Mucosa of descending colon (tissue), 3 donors: ENCODE data around the gene DNAH8. TPM values are rescaled to one million over a fixed set of nuclear protein-coding genes. Genes with fewer than 3 reads are reported as not detected.

ENCODE experiments used
- ATAC-seq: fragments of 200-7000 bp; cut with Tn5 transposase; one replicate; pipeline ENCODE4 v1.9.1; 2020; ENCODE audit warnings: mild to moderate bottlenecking, moderate library complexity
- DNase-seq, 3 donors: peaks; one replicate each; pipeline ENCODE4 v3.0.0-alpha.2; 2020
- H3K36me3 ChIP-seq: fragments of 200-600 bp; one replicate; pipeline ENCODE4 v1.8.0; 2021; ENCODE audit warnings: low read depth, mild to moderate bottlenecking
- H3K4me1 ChIP-seq: fragments of 200-600 bp; one replicate; pipeline ENCODE4 v1.8.0; 2021; ENCODE audit warnings: low read depth, mild to moderate bottlenecking
- H3K4me3 ChIP-seq: fragments of 200-600 bp; one replicate; pipeline ENCODE4 v1.8.0; 2021; ENCODE audit warnings: mild to moderate bottlenecking
- H3K9me3 ChIP-seq: fragments of 200-600 bp; one replicate; pipeline ENCODE4 v1.8.0; 2021; ENCODE audit warnings: mild to moderate bottlenecking
- intact Hi-C, 2 donors: fragments of 100-400 bp; cut with DNase I in 1 of 2; cut with micrococcal nuclease in 1 of 2; formaldehyde crosslinking; loops; one replicate each; pipeline versions ENCODE4 v1.11.0 to v1.11.1; 2022; cut with DNase I, micrococcal nuclease
- total RNA-seq, 3 donors: library from RNA; stranded (reverse); fragmentation: NEBNext Ultra II Directional in 2 of 3; extraction: Animal tissue kit (Norgen Biotek cat#: 25700) in 2 of 3; gene quantifications; one replicate each; pipeline versions ENCODE4 v1.2.1 to v1.2.4, GENCODE V29; 2021 to 2023
- TF ChIP-seq, protein P1 (sequence below): fragments of 200-600 bp; IDR thresholded peaks from one replicate; pipeline ENCODE4 v1.8.0; 2022; ENCODE audit warnings: antibody characterized with exemption, mild to moderate bottlenecking
- donor health status: DM: no; HTN: no; CAD: no; lungs with moderate emphysema.
- donor health status: DM: no; HTN: no; CAD: no.
- donor health status: DM: no; HTN: yes; CAD: no.

The DNAH8 gene
- total RNA-seq, 3 donors from 2014 or later, result 0.03 TPM; not detected in 1

DNA sequence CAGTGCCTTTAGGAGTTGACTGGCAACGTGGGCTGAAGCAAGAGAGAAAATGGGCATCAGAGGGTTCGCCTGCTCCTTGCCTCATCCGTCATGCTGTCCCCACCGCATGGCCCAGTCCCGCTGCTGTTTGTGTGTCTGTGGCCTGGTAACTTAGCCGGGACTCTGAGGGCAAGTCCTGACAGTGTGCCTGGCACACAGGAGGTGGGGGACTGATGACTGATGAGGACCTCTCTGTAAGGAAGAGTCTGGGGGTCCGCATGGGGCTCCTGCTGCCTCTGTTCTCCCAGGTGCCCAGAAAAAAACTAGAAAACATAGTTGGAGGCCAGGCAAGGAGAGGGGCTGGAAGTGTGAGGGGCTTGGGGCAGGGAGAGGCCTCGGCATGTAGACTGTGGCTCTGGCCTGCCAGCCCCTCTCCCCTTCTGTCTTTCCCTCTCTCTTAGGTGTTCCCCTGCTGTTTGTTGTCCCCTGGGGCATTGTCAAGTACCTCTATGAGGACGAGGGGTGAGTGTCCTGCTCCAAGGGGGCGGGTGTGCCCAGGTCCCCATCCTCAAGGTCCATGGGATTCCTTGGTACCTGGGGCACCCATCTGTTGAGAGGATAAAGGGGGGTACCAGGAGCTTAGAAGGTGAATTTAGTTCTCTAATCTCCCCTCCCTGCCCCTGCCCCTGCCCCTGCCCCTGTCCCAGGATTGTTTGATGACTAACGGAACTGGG lies 362.9 kb downstream of the DNAH8 start:
- no peaks in the 10 kb centered on the region for H3K36me3 ChIP-seq
- H3K4me1 ChIP-seq, result no peaks in the 10 kb centered on the region
- no peaks in the 10 kb centered on the region for H3K9me3 ChIP-seq
- intact Hi-C loops, result no loop called here
- no peak for DNase-seq
- H3K4me3 ChIP-seq, result no peak overlapping the region
- TF ChIP-seq, protein P1, sequence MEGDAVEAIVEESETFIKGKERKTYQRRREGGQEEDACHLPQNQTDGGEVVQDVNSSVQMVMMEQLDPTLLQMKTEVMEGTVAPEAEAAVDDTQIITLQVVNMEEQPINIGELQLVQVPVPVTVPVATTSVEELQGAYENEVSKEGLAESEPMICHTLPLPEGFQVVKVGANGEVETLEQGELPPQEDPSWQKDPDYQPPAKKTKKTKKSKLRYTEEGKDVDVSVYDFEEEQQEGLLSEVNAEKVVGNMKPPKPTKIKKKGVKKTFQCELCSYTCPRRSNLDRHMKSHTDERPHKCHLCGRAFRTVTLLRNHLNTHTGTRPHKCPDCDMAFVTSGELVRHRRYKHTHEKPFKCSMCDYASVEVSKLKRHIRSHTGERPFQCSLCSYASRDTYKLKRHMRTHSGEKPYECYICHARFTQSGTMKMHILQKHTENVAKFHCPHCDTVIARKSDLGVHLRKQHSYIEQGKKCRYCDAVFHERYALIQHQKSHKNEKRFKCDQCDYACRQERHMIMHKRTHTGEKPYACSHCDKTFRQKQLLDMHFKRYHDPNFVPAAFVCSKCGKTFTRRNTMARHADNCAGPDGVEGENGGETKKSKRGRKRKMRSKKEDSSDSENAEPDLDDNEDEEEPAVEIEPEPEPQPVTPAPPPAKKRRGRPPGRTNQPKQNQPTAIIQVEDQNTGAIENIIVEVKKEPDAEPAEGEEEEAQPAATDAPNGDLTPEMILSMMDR, result no peak
- no peak for ATAC-seq

- H3K9me3 ChIP-seq, result no peaks in the 10 kb centered on the region
- intact Hi-C loops, result no loop called here
- TF ChIP-seq, protein P1, result no peak
- ATAC-seq, result no peak
- H3K36me3 ChIP-seq, result no peaks in the 10 kb centered on the region
- DNase-seq, result no peak
- no peak overlapping the region for H3K4me3 ChIP-seq
- no peaks in the 10 kb centered on the region for H3K4me1 ChIP-seq
These were observed 363.6 kb downstream of the DNAH8 start for GRCh38 chr6:39078695-39079094.

- H3K36me3 ChIP-seq, result no peaks in the 10 kb centered on the region
- H3K4me3 ChIP-seq, result no peak overlapping the region
- DNase-seq, result no peak
- ATAC-seq, result no peak
- TF ChIP-seq, protein P1, result no peak
- H3K4me1 ChIP-seq, result no peaks in the 10 kb centered on the region
- H3K9me3 ChIP-seq, result no peaks in the 10 kb centered on the region
- intact Hi-C loops, result no loop called here
These were observed 364.4 kb downstream of the DNAH8 start for GRCh38 chr6:39079197-39080125.

Other genes with a start within 250 kb of the DNAH8 start
- 10 to 100 TPM; 22.4 to 38.8 (median 23.9) TPM for gene BTBD9, start 75.4 kb upstream of the DNAH8 start, total RNA-seq
- gene GLO1, start 12.2 kb upstream of the DNAH8 start, total RNA-seq, result 10 to 100 TPM; 37.9 to 55.4 (median 47.3) TPM